ENCODE results near the gene PRKAG2.

PRKAG2 gene

DNA sequence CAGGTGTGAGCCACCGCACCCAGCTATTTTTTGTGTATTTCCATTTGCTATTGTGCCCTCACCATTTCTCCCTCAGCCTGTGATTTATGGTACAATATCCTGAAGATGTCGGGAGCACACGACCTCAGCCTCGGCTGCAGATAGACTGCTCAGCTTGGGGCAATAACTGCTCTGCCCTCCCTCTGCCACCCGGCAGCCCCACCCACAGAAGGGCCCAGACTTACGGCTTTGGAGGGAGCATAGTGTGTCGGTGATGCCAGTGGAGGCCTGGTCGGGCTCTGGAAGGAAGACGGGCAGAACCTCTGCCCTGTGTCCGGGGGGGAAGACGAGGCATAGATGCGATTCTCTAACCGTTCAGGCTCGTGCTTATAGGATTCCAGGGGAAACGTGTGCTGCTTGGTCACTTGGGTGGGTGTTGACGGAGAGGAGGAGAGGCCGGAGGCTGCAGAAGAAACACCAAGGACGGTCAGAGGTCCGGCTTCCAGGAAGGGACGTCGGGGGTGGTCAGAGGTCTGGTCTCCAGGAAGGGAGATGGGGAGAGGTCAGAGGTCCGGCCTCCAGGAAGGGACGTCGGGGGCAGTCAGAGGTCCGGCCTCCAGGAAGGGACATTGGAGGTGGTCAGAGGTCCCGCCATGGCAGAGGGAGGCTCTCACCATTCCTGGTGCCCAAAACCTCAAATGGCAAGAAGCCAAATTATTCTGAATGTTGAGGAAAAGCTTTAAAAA is 201.6 kb downstream of the PRKAG2 start:
- FAIRE-seq (no peak), DNase-seq (ENCODE audit: insufficient read length, low spot score) (no peak)
- TF ChIP-seq CTCF (IDR thresholded peaks at IDR 0.05; ENCODE audit: insufficient read depth, missing control alignments): no peak

GRCh38 chr7:151674161-151674920 is 202.6 kb downstream of the PRKAG2 start:
- FAIRE-seq (no peak), DNase-seq (ENCODE audit: insufficient read length, low spot score) (no peak)
- TF ChIP-seq CTCF (IDR thresholded peaks at IDR 0.05; ENCODE audit: insufficient read depth, missing control alignments): no peak

GRCh38 chr7:151673216-151673615 is 203.7 kb downstream of the PRKAG2 start:
- DNase-seq (ENCODE audit: insufficient read length, low spot score) (no peak), FAIRE-seq (no peak)
- no peak for TF ChIP-seq CTCF (IDR thresholded peaks at IDR 0.05; ENCODE audit: insufficient read depth, missing control alignments)

DNA sequence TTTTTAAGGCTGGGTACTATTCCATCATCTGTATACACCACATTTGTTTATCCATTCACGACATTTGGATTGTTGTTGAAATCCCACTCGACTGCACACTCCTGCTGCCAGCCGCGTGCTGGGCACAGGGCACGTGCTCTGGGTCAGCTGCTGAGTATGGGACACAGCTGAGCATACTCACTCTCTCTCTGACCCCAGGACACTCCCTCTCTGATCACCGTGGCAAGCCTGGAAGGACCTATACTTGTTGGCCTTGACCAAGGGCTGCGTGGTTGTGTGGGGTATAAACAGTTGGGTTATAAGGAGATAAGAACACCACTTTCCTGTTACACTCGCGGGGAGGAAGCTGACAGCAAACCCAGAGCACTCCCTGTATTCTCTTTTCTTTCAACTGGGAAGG is 204.2 kb downstream of the PRKAG2 start:
- no peak for TF ChIP-seq CTCF (IDR thresholded peaks at IDR 0.05; ENCODE audit: insufficient read depth, missing control alignments)
- FAIRE-seq (no peak), DNase-seq (ENCODE audit: insufficient read length, low spot score) (no peak)

DNA sequence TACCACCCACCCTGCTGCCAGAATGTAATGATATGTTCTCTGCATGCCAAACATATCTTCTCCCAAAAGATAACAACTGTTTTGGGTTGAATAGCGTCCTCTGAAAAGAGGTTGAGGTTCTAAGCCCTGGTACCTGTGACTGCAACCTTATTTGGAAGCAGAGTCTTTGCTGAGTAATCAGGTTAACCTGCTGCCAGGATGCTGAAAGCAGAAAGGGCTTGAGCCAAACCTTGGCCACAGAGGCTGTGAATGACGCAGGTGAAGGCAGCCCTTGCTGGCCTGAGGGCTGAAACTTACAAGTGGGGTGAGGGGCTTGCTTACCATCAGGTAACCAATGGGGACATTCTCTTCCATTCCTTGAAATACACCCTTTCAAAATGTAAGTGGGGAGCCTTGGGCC is 205.4 kb downstream of the PRKAG2 start:
- no peak for TF ChIP-seq CTCF (IDR thresholded peaks at IDR 0.05; ENCODE audit: insufficient read depth, missing control alignments)
- FAIRE-seq: no peak
- no peak for DNase-seq (ENCODE audit: insufficient read length, low spot score)

DNA sequence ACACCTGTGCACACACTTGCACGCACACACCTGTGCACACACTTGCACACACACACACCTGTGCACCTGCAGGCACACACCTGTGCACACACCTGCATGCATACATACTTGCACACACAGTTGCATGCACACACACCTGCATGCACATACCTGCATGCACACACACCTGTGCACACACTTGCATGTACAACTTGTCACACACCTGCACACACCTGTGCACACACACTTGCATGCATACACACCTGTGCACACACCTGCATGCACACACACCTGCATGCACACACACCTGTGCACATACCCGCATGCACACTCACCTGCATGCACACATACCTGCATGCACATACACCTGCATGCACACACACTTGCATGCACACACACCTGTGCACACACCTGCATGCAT is 207.2 kb downstream of the PRKAG2 start:
- TF ChIP-seq CTCF (IDR thresholded peaks at IDR 0.05; ENCODE audit: insufficient read depth, missing control alignments): no peak
- DNase-seq (ENCODE audit: insufficient read length, low spot score) (no peak), FAIRE-seq (no peak)

DNA sequence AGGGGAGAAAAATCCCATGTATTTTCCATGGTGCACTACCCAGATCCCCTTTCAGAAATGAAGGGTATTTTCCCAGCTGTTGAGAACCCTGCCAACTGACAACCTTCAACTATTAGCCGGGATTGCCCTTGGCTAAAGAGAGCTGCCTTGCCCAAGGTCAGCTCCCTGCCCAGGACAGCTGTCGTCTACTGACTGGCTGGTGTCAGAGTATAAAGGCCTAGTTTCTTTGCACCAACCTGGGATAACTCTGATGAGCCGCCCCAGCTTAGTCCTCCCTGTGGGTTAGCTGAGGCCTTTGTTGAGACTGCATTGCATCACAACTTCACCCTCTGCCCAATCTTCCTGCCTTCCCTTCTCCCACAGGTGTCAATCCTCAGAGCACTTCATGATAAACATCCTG is 210.0 kb downstream of the PRKAG2 start:
- DNase-seq (ENCODE audit: insufficient read length, low spot score) (no peak), FAIRE-seq (no peak)
- TF ChIP-seq CTCF (IDR thresholded peaks at IDR 0.05; ENCODE audit: insufficient read depth, missing control alignments): no peak

All from D721Med (cell line).